Kidney (tissue), 14 donors: Measurements from ENCODE around the gene DYRK3. TPM values are rescaled to one million over a fixed set of nuclear protein-coding genes. Genes with fewer than 3 reads are reported as not detected.

Source experiments
- DNase-seq, 5 donors: peaks; one replicate each; pipeline ENCODE4 v3.0.0-alpha.2; 2013 to 2020
- FAIRE-seq: peaks from 2 replicates; lab custom pipeline; 2012; peaks lifted over from hg19 to GRCh38; lab: Jason Lieb, UNC
- H3K27ac ChIP-seq, 2 donors: one replicate each; pipeline ENCODE4 v1.7.0; 2013; ENCODE audit warnings: low read depth in 2 of 2, low read length in 2 of 2, inconsistent platforms in 1 of 2
- H3K27me3 ChIP-seq: one replicate; pipeline ENCODE4 v1.7.1; 2013; ENCODE audit warnings: low read length, inconsistent platforms; ENCODE audit not compliant: control insufficient read depth, insufficient read depth
- H3K36me3 ChIP-seq, 3 donors: one replicate each; pipeline versions ENCODE4 v1.7.0 to v1.7.1; 2013; ENCODE audit warnings: low read length in 3 of 3, control low read depth in 1 of 3, inconsistent platforms in 1 of 3; ENCODE audit not compliant: insufficient read depth in 3 of 3, control insufficient read depth in 2 of 3
- H3K4me1 ChIP-seq, 3 donors: one replicate each; pipeline versions ENCODE4 v1.7.0 to v1.7.1; 2013; ENCODE audit warnings: low read length in 3 of 3, inconsistent platforms in 1 of 3, low read depth in 1 of 3; ENCODE audit not compliant: control insufficient read depth in 2 of 3, insufficient read depth in 2 of 3
- H3K4me3 ChIP-seq, 3 donors: one replicate each; pipeline versions ENCODE4 v1.7.0 to v1.8.1; 2013; ENCODE audit warnings: low read length in 3 of 3, control low read depth in 1 of 3, inconsistent platforms in 1 of 3
- H3K9ac ChIP-seq, 3 donors: one replicate each; pipeline versions ENCODE4 v1.7.0 to v1.7.1; 2013; ENCODE audit warnings: low read length in 3 of 3, control low read depth in 1 of 3, inconsistent platforms in 1 of 3
- H3K9me3 ChIP-seq, 3 donors: one replicate each; pipeline versions ENCODE4 v1.7.0 to v1.7.1; 2013; ENCODE audit warnings: low read length in 3 of 3, control low read depth in 1 of 3, inconsistent platforms in 1 of 3; ENCODE audit not compliant: control insufficient read depth in 2 of 3, insufficient read depth in 1 of 3
- CTCF ChIP-seq: IDR thresholded peaks from 3 replicates; pipeline ENCODE4 v1.5.1; 2012; ENCODE audit warnings: mild to moderate bottlenecking, moderate library complexity, borderline replicate concordance; ENCODE audit not compliant: insufficient read depth; ENCODE audit errors: extremely low read depth
- intact Hi-C: fragments of 100-400 bp; cut with DNase I; formaldehyde crosslinking; loops from one replicate; pipeline ENCODE4 v1.11.1; 2022
- polyA plus RNA-seq: library from polyadenylated mRNA; stranded (reverse); fragments of 350-450 nt; fragmentation: Illumina TruSeq; extraction: RNeasy Lipid Tissue Mini Kit (QIAGEN cat#74804); gene quantifications from one replicate; pipeline ENCODE4 v1.2.3, GENCODE V29; 2014; ENCODE audit warnings: low read depth, low replicate concordance; ENCODE audit not compliant: insufficient read depth
- total RNA-seq: library from RNA; stranded (reverse); fragmentation: NEBNext Ultra II Directional; extraction: Animal tissue kit (Norgen Biotek cat#: 25700); gene quantifications from one replicate; pipeline ENCODE4 v1.2.1, GENCODE V29; 2021
- donor health status: control.
- donor health status: control.
- donor health status: control.
- donor health status: control.
- donor health status: control.
- donor health status: DM: yes; HTN: yes; CAD: no.
- donor health status: Normal renal cell carcinoma (clear cell type).

The DYRK3 gene
- total and polyA plus RNA-seq, 2 donors from 2014 or later, result 3.5 to 12.7 TPM

- H3K36me3 ChIP-seq, result no peaks in the 10 kb centered on the region
- TF ChIP-seq CTCF, result no peak
- FAIRE-seq (no peak), DNase-seq (no peak)
- intact Hi-C loops, result no loop called here
- H3K4me1 ChIP-seq, result peaks cover 0 to 20% (median 10%) of the 10 kb centered on the region in 3 donors
- H3K27me3 ChIP-seq, result no peaks in the 10 kb centered on the region
- no peak overlapping the region for H3K27ac ChIP-seq
- no peak overlapping the region for H3K4me3 ChIP-seq
- no peak overlapping the region for H3K9ac ChIP-seq
- H3K9me3 ChIP-seq, result no peaks in the 10 kb centered on the region
These were observed 41.2 kb downstream of the DYRK3 start for GRCh38 chr1:206676499-206676898.

GRCh38 chr1:206678490-206678889 is 43.2 kb downstream of the DYRK3 start:
- Histone ChIP-seq H3K4me3 (no peak overlapping the region), H3K27ac (no peak overlapping the region), H3K4me1 (peaks cover 0 to 12% (median 10%) of the 10 kb centered on the region in 3 donors), H3K9me3 (no peaks in the 10 kb centered on the region), H3K36me3 (no peaks in the 10 kb centered on the region), H3K9ac (no peak overlapping the region), H3K27me3 (no peaks in the 10 kb centered on the region)
- DNase-seq, result no peak
- no peak for FAIRE-seq
- intact Hi-C loops, result no loop called here
- TF ChIP-seq CTCF, result no peak

- Histone ChIP-seq H3K9ac (no peak overlapping the region), H3K27me3 (no peaks in the 10 kb centered on the region), H3K9me3 (no peaks in the 10 kb centered on the region), H3K4me1 (peaks cover 0 to 12% (median 9%) of the 10 kb centered on the region in 3 donors), H3K36me3 (no peaks in the 10 kb centered on the region), H3K27ac (no peak overlapping the region), H3K4me3 (no peak overlapping the region)
- no peak for FAIRE-seq
- intact Hi-C loops, result no loop called here
- no peak for DNase-seq
- no peak for TF ChIP-seq CTCF
These were observed 44.4 kb downstream of the DYRK3 start for GRCh38 chr1:206679738-206680211.

- no peak overlapping the region for H3K9ac ChIP-seq
- H3K9me3 ChIP-seq, result no peaks in the 10 kb centered on the region
- H3K27me3 ChIP-seq, result no peaks in the 10 kb centered on the region
- DNase-seq, result no peak
- intact Hi-C loops, result no loop called here
- FAIRE-seq, result no peak
- no peak overlapping the region for H3K4me3 ChIP-seq
- H3K36me3 ChIP-seq, result no peaks in the 10 kb centered on the region
- peaks cover 0 to 9% (median 7%) of the 10 kb centered on the region in 3 donors for H3K4me1 ChIP-seq
- TF ChIP-seq CTCF, result no peak
- H3K27ac ChIP-seq, result no peak overlapping the region
These were observed 44.9 kb downstream of the DYRK3 start for GRCh38 chr1:206680279-206680678.
